ENCODE measurements around the gene AOAH.

- no peak for TF ChIP-seq EP300 (IDR thresholded peaks at IDR 0.05)
- TF ChIP-seq POLR2A (IDR thresholded peaks at IDR 0.05): no peak
- TF ChIP-seq CTCF (IDR thresholded peaks at IDR 0.05): no peak
Measured at GRCh38 chr7:36642010-36642409, 82.3 kb downstream of the AOAH start.

All from sigmoid colon (tissue), 4 donors.